Smooth muscle cell (in vitro differentiated cells): ENCODE measurements around the gene FAM149B1. TPM values are rescaled to one million over a fixed set of nuclear protein-coding genes. Genes with fewer than 3 reads are reported as not detected.
A peak's percentile ranks its signal among the peaks of the same experiment; 100 is the strongest.

Source experiments
- DNase-seq: peaks from one replicate; lab custom pipeline; 2025; ENCODE audit not compliant: unreplicated experiment; lab: John Stamatoyannopoulos, UW
- H2AFZ ChIP-seq: fragments of 200-600 bp; sonication (generic); 2 replicates; pipeline ENCODE4 v1.6.0; 2016; ENCODE audit warnings: antibody characterized with exemption, low read depth, mild to moderate bottlenecking
- H3F3A ChIP-seq: fragments of 200-600 bp; sonication (generic); 2 replicates; pipeline ENCODE4 v1.6.0; 2017; ENCODE audit warnings: antibody characterized with exemption, low read depth
- H3K27ac ChIP-seq: fragments of 200-600 bp; sonication (generic); 2 replicates; pipeline ENCODE4 v1.5.1; 2016; ENCODE audit warnings: low read depth, mild to moderate bottlenecking
- H3K27me3 ChIP-seq: fragments of 200-600 bp; sonication (generic); 2 replicates; pipeline ENCODE4 v1.6.1; 2016; ENCODE audit warnings: low read depth, mild to moderate bottlenecking
- H3K36me3 ChIP-seq: fragments of 200-600 bp; sonication (generic); 2 replicates; pipeline ENCODE4 v1.5.1; 2016; ENCODE audit warnings: low read depth
- H3K4me1 ChIP-seq: fragments of 200-600 bp; sonication (generic); 2 replicates; pipeline ENCODE4 v1.5.1; 2016; ENCODE audit warnings: low read depth
- H3K4me2 ChIP-seq: fragments of 200-600 bp; sonication (generic); 2 replicates; pipeline ENCODE4 v1.6.0; 2016; ENCODE audit warnings: mild to moderate bottlenecking
- H3K4me3 ChIP-seq: fragments of 200-600 bp; sonication (generic); 2 replicates; pipeline ENCODE4 v1.5.1; 2016; ENCODE audit warnings: mild to moderate bottlenecking
- H3K79me2 ChIP-seq: fragments of 200-600 bp; sonication (generic); 2 replicates; pipeline ENCODE4 v1.6.0; 2016; ENCODE audit warnings: low read depth, mild to moderate bottlenecking
- H3K9ac ChIP-seq: fragments of 200-600 bp; sonication (generic); 2 replicates; pipeline ENCODE4 v1.6.0; 2016; ENCODE audit warnings: low read depth
- H3K9me3 ChIP-seq: fragments of 200-600 bp; sonication (generic); replicated peaks from 2 replicates; pipeline ENCODE4 v1.5.1; 2016; ENCODE audit warnings: low read depth
- H4K20me1 ChIP-seq: fragments of 200-600 bp; sonication (generic); 2 replicates; pipeline ENCODE4 v1.6.0; 2016; ENCODE audit warnings: low read depth
- WGBS: methylation state at CpG from one replicate; pipeline ENCODE4 v1.1.7; 2016; ENCODE audit warnings: low lambda C conversion rate; 5-methylcytosine and 5-hydroxymethylcytosine counted together
- polyA plus RNA-seq: library from polyadenylated mRNA; unstranded; fragments of >200 nt; fragmentation: Nextera tagmentation; extraction: Ambion mirVana; gene quantifications from 2 replicates; pipeline ENCODE4 v1.2.1, GENCODE V29; 2016
- total RNA-seq: library from RNA; depleted of rRNA; stranded (reverse); fragments of >200 nt; gene quantifications from 2 replicates; pipeline ENCODE4 v1.2.3, GENCODE V29; 2014
- TF ChIP-seq, protein P1 (sequence below): fragments of 200-600 bp; sonication (generic); IDR thresholded peaks from 2 replicates; pipeline ENCODE4 v1.5.1; 2017; ENCODE audit warnings: borderline replicate concordance, mild to moderate bottlenecking, antibody characterized with exemption; ENCODE audit not compliant: insufficient read depth, poor library complexity, severe bottlenecking

The FAM149B1 gene
- total and polyA plus RNA-seq, 2 experiments from 2014 or later = 10.5 to 29.0 TPM

- H2AFZ ChIP-seq = no peak overlapping the region
- TF ChIP-seq, protein P1, sequence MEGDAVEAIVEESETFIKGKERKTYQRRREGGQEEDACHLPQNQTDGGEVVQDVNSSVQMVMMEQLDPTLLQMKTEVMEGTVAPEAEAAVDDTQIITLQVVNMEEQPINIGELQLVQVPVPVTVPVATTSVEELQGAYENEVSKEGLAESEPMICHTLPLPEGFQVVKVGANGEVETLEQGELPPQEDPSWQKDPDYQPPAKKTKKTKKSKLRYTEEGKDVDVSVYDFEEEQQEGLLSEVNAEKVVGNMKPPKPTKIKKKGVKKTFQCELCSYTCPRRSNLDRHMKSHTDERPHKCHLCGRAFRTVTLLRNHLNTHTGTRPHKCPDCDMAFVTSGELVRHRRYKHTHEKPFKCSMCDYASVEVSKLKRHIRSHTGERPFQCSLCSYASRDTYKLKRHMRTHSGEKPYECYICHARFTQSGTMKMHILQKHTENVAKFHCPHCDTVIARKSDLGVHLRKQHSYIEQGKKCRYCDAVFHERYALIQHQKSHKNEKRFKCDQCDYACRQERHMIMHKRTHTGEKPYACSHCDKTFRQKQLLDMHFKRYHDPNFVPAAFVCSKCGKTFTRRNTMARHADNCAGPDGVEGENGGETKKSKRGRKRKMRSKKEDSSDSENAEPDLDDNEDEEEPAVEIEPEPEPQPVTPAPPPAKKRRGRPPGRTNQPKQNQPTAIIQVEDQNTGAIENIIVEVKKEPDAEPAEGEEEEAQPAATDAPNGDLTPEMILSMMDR = no peak
- H3K79me2 ChIP-seq = no peaks in the 10 kb centered on the region
- no peak overlapping the region for H3K27ac ChIP-seq
- no peak overlapping the region for H3K4me2 ChIP-seq
- H3F3A ChIP-seq = no peaks in the 10 kb centered on the region
- DNase-seq = no peak
- H3K36me3 ChIP-seq = peaks cover 6% of the 10 kb centered on the region
- 92% methylated on average over 2 of the region's 2 CpGs for WGBS
- no peaks in the 10 kb centered on the region for H3K9me3 ChIP-seq
- H3K9ac ChIP-seq = no peak overlapping the region
- no peak overlapping the region for H3K4me3 ChIP-seq
- no peaks in the 10 kb centered on the region for H4K20me1 ChIP-seq
- H3K4me1 ChIP-seq = no peaks in the 10 kb centered on the region
- no peaks in the 10 kb centered on the region for H3K27me3 ChIP-seq
Measured at GRCh38 chr10:73217628-73218027, 49.7 kb downstream of the FAM149B1 start.

DNA sequence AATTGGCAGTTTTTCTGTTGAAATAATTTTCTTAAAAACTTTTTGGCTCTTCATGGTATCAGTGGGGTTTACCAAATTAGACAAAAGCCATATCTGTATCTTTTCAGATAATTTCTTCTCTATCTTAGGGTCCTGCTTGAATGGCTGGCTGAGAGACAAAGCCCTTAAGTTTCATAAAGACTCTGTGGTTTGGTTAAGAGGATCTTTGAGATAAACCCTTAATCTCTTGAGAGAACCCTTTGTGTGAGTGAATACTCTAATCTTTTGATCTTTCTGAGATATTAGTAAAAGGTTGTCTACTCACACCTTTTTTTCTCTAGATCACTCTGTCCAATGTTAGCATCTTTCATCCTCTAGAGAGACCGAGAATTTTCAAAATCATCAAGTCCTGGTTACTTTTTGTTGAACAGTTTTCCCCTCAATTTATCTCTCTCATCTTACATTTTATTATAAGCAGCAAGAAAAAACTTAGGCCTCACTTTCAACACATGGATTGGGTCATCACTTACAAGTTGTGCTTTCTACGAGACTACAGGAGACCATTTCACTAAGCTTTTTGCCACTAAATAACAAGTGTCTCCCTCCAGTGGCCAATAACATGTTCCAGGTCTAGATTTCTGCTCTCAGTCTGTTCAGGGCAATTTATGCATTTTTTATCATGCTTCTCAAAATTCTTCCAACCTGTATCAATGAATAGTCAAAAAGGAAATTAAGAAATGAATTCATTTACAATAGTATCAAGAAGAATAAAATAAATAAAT lies 50.7 kb downstream of the FAM149B1 start:
- Histone ChIP-seq H3K36me3 (peaks cover 4% of the 10 kb centered on the region), H3K79me2 (no peaks in the 10 kb centered on the region), H4K20me1 (no peaks in the 10 kb centered on the region), H3K4me2 (no peak overlapping the region), H3K27ac (no peak overlapping the region), H3K9me3 (no peaks in the 10 kb centered on the region), H3K27me3 (no peaks in the 10 kb centered on the region), H3K4me3 (no peak overlapping the region), H2AFZ (no peak overlapping the region), H3K4me1 (no peaks in the 10 kb centered on the region), H3F3A (no peaks in the 10 kb centered on the region), H3K9ac (no peak overlapping the region)
- WGBS = 71% methylated on average over 2 of the region's 2 CpGs
- TF ChIP-seq, protein P1 = peak; percentile 34
- DNase-seq = no peak

- Histone ChIP-seq H3K4me1 (no peaks in the 10 kb centered on the region), H3K4me3 (no peak overlapping the region), H3K27me3 (no peaks in the 10 kb centered on the region), H4K20me1 (no peaks in the 10 kb centered on the region), H3K36me3 (peaks cover 4% of the 10 kb centered on the region), H2AFZ (no peak overlapping the region), H3K4me2 (no peak overlapping the region), H3K79me2 (no peaks in the 10 kb centered on the region), H3F3A (no peaks in the 10 kb centered on the region), H3K27ac (no peak overlapping the region), H3K9ac (no peak overlapping the region), H3K9me3 (no peaks in the 10 kb centered on the region)
- TF ChIP-seq, protein P1 = no peak
- DNase-seq = no peak
Measured at GRCh38 chr10:73219384-73219783, 51.5 kb downstream of the FAM149B1 start.

- DNase-seq = no peak
- no peaks in the 10 kb centered on the region for H3K27me3 ChIP-seq
- no peaks in the 10 kb centered on the region for H3K79me2 ChIP-seq
- H3K9me3 ChIP-seq = no peaks in the 10 kb centered on the region
- no peak overlapping the region for H3K9ac ChIP-seq
- no peak overlapping the region for H3K4me3 ChIP-seq
- peaks cover 8% of the 10 kb centered on the region for H3K36me3 ChIP-seq
- no peaks in the 10 kb centered on the region for H4K20me1 ChIP-seq
- H3F3A ChIP-seq = no peaks in the 10 kb centered on the region
- no peak overlapping the region for H2AFZ ChIP-seq
- TF ChIP-seq, protein P1 = no peak
- no peaks in the 10 kb centered on the region for H3K4me1 ChIP-seq
- no peak overlapping the region for H3K4me2 ChIP-seq
- no peak overlapping the region for H3K27ac ChIP-seq
- WGBS = 97% methylated on average over 1 of the region's 1 CpG
Measured at GRCh38 chr10:73220989-73221388, 53.1 kb downstream of the FAM149B1 start.
